HCT116 (cell line): ENCODE measurements around the gene PLCD4. TPM values are rescaled to one million over a fixed set of nuclear protein-coding genes. Genes with fewer than 3 reads are reported as not detected.

Source experiments
- ATAC-seq: fragments of 200-7000 bp; cut with Tn5 transposase; 2 replicates; pipeline ENCODE4 v1.9.1; 2020; ENCODE audit warnings: mild to moderate bottlenecking, moderate library complexity
- BruUV-seq: library from RNA; stranded (reverse); fragments of 400-500 nt; replicated peaks from 2 replicates; lab custom pipeline; 2021; lab: Mats Ljungman, UMichigan
- CTCF ChIA-PET: fragments of 300-600 bp; sonication (Branson Sonifier 250); formaldehyde crosslinking; loops from one replicate; lab custom pipeline; 2021; ENCODE audit warnings: antibody characterized with exemption; lab: Charles Lee
- POLR2A ChIA-PET: fragments of 300-600, 350-600 bp; sonication (Branson Sonifier 250); formaldehyde crosslinking; loops from one replicate; lab custom pipeline; 2021; ENCODE audit warnings: antibody characterized with exemption; lab: Charles Lee
- RAD21 ChIA-PET, 2 experiments: fragments of 300-600 bp; sonication (Branson Sonifier 250); formaldehyde crosslinking; loops; one replicate each; lab custom pipeline; 2023; ENCODE audit warnings: low total read pairs in 2 of 2; ENCODE audit not compliant: uncharacterized antibody in 2 of 2, unreplicated experiment in 2 of 2, low non-redundant PET in 1 of 2; lab: Charles Lee
- DNase-seq: peaks from one replicate; pipeline ENCODE4 v3.0.0-alpha.2; 2010; ENCODE audit warnings: low read depth, low spot score
- H2AFZ ChIP-seq: fragments of 200-600 bp; shearing (Covaris generic), sonication (generic); 2 replicates; pipeline ENCODE4 v1.6.1; 2017; ENCODE audit warnings: low read depth, mixed run types, mixed read lengths, antibody characterized with exemption, low read length; ENCODE audit not compliant: poor library complexity, severe bottlenecking
- H3K27ac ChIP-seq: 2 replicates; pipeline ENCODE4 v1.5.1; 2012; ENCODE audit warnings: low read depth, low read length
- H3K27me3 ChIP-seq: fragments of 200-600 bp; sonication (generic); 2 replicates; pipeline ENCODE4 v1.6.1; 2016; ENCODE audit warnings: mixed run types, low read length, mixed read lengths; ENCODE audit not compliant: insufficient read depth
- H3K36me3 ChIP-seq, 2 experiments: fragments of 200-500 bp in 1 of 2; fragments of 200-600 bp in 1 of 2; sonication (Bioruptor generic) in 1 of 2; sonication (generic) in 1 of 2; 2 replicates each; pipeline versions ENCODE4 v1.5.1 to v1.6.1; 2014 to 2016; ENCODE audit warnings: low read length in 2 of 2, inconsistent platforms in 1 of 2, mixed read lengths in 1 of 2, mixed run types in 1 of 2; ENCODE audit not compliant: insufficient read depth in 2 of 2, control insufficient read depth in 1 of 2
- H3K4me1 ChIP-seq, 2 experiments: fragments of 200-600 bp in 1 of 2; sonication (generic) in 1 of 2; 2 replicates each; pipeline versions ENCODE4 v1.5.1 to v1.6.1; 2012 to 2017; ENCODE audit warnings: low read length in 2 of 2, inconsistent platforms in 1 of 2, mild to moderate bottlenecking in 1 of 2, mixed read lengths in 1 of 2, mixed run types in 1 of 2, moderate library complexity in 1 of 2; ENCODE audit not compliant: insufficient read depth in 2 of 2, control insufficient read depth in 1 of 2
- H3K4me2 ChIP-seq: fragments of 200-600 bp; sonication (generic); 2 replicates; pipeline ENCODE4 v1.6.1; 2017; ENCODE audit warnings: mixed run types, low read length, mixed read lengths
- H3K4me3 ChIP-seq, 2 experiments: fragments of 200-600 bp in 1 of 2; sonication (generic) in 1 of 2; replicated peaks in 1 of 2; 2 replicates each; pipeline ENCODE4 v1.5.1; 2011 to 2016; ENCODE audit warnings: low read length in 2 of 2, control low read depth in 1 of 2, low read depth in 1 of 2, mild to moderate bottlenecking in 1 of 2, mixed read lengths in 1 of 2, mixed run types in 1 of 2
- H3K79me2 ChIP-seq: fragments of 200-600 bp; sonication (generic); 2 replicates; pipeline ENCODE4 v1.6.1; 2017; ENCODE audit warnings: mild to moderate bottlenecking, mixed run types, low read length, moderate library complexity, mixed read lengths; ENCODE audit not compliant: insufficient read depth
- H3K9ac ChIP-seq: fragments of 200-600 bp; sonication (generic); 2 replicates; pipeline ENCODE4 v1.6.1; 2016; ENCODE audit warnings: low read length, mixed read lengths
- H3K9me2 ChIP-seq: fragments of 200-600 bp; sonication (generic), shearing (Covaris generic); 2 replicates; pipeline ENCODE4 v1.6.1; 2017; ENCODE audit warnings: mixed run types, mild to moderate bottlenecking, moderate library complexity; ENCODE audit not compliant: insufficient read depth
- H3K9me3 ChIP-seq, 2 experiments: fragments of 200-500 bp in 1 of 2; fragments of 200-600 bp in 1 of 2; sonication (Bioruptor generic) in 1 of 2; sonication (generic) in 1 of 2; 2 replicates each; pipeline ENCODE4 v1.6.1; 2014 to 2017; ENCODE audit warnings: low read length in 2 of 2, mixed read lengths in 2 of 2, inconsistent platforms in 1 of 2, low read depth in 1 of 2, mild to moderate bottlenecking in 1 of 2, mixed run types in 1 of 2, moderate library complexity in 1 of 2; ENCODE audit not compliant: control insufficient read depth in 1 of 2, insufficient read depth in 1 of 2
- H4K20me1 ChIP-seq: fragments of 200-600 bp; sonication (generic), shearing (Covaris generic); 2 replicates; pipeline ENCODE4 v1.6.1; 2017; ENCODE audit warnings: mixed run types, mild to moderate bottlenecking, moderate library complexity; ENCODE audit not compliant: insufficient read depth
- JUND ChIP-seq: IDR thresholded peaks from 2 replicates; pipeline ENCODE4 v1.6.1; 2012
- SP1 ChIP-seq: IDR thresholded peaks from 2 replicates; pipeline ENCODE4 v1.6.1; 2012; ENCODE audit warnings: low read depth
- TCF7L2 ChIP-seq: IDR thresholded peaks from 2 replicates; pipeline ENCODE4 v1.7.0; 2011; ENCODE audit warnings: borderline replicate concordance, inconsistent platforms; ENCODE audit not compliant: insufficient read depth, insufficient read length; ENCODE audit errors: extremely low read depth
- ZBTB33 ChIP-seq: IDR thresholded peaks from 2 replicates; pipeline ENCODE4 v1.6.1; 2011; ENCODE audit warnings: mild to moderate bottlenecking, low read length, moderate library complexity; ENCODE audit not compliant: insufficient replicate concordance; ENCODE audit errors: extremely low read depth
- ZNF274 ChIP-seq: fragments of 200-500 bp; sonication (Bioruptor generic); IDR thresholded peaks from 2 replicates; pipeline ENCODE4 v1.6.1; 2014; ENCODE audit warnings: mild to moderate bottlenecking, low read depth, low read length, inconsistent platforms
- intact Hi-C: fragments of 100-400 bp; cut with micrococcal nuclease; formaldehyde crosslinking; loops from 2 replicates; pipeline ENCODE4 v1.10.0; 2022
- total RNA-seq: library from RNA; stranded (reverse); gene quantifications from one replicate; pipeline ENCODE4 v1.2.1, GENCODE V29; 2021; ENCODE audit not compliant: unreplicated experiment
- TF ChIP-seq, protein P1 (sequence below), 3 experiments: fragments of 200-600 bp in 1 of 3; sonication (generic) in 1 of 3; IDR thresholded peaks in 2 of 3; conservative IDR thresholded peaks in 1 of 3; 2 replicates each; pipeline ENCODE4 v1.5.1; 2012 to 2017; ENCODE audit warnings: low read depth in 2 of 3, low read length in 2 of 3, antibody characterized with exemption in 1 of 3, borderline replicate concordance in 1 of 3, control low read depth in 1 of 3, mild to moderate bottlenecking in 1 of 3, mixed read lengths in 1 of 3, mixed run types in 1 of 3, moderate library complexity in 1 of 3; ENCODE audit not compliant: insufficient read depth in 1 of 3

The PLCD4 gene
- total RNA-seq, 1 experiment from 2014 or later = 0.64 TPM

DNA sequence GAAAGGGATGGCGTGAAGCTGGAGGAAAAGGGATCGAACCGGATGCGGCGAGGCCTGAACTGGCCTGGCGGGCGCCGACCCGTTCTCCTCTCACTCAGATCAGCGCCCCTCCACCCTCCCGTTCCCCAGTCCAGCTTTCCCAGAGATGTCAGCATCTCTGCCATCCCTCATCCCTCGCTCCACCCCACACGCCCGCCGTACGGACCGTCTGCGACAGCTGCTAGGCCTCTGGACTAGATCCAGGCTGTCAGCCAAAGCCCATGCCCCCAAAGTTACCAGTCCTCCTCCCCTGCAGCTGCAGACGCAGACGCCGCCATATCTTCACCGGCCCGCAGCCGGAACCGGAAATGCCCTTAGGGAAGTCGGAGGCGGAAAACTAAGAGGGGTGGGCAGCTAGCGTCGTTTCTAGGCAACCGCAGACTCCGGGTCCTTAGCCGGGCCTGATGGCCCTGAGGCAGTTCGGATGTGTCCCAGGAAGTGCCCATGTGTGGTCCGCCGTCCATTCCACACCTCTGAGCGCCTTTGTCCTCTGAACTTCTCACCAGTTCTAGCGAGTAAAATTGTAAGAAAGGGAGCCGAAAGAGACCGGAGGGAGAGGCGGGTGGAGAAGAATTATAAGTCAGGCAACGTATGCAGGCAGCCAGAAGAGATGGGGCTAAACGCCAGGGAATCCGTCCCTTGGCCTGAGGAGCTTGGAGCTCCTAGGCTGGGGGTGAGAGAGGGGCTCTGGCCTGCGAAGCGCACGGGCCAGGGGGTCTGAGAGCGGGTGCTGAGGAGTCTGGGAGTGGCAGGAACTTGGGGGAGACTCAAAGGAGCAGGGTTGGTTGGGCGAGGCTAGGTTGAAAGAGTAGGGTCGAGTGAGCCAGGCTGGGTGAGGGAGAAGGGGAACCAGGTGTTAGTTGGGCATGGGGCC, 64.2 kb downstream of the PLCD4 start, which contains the start of the genes RNF25 and STK36 (continued):
- TF ChIP-seq, protein P1, sequence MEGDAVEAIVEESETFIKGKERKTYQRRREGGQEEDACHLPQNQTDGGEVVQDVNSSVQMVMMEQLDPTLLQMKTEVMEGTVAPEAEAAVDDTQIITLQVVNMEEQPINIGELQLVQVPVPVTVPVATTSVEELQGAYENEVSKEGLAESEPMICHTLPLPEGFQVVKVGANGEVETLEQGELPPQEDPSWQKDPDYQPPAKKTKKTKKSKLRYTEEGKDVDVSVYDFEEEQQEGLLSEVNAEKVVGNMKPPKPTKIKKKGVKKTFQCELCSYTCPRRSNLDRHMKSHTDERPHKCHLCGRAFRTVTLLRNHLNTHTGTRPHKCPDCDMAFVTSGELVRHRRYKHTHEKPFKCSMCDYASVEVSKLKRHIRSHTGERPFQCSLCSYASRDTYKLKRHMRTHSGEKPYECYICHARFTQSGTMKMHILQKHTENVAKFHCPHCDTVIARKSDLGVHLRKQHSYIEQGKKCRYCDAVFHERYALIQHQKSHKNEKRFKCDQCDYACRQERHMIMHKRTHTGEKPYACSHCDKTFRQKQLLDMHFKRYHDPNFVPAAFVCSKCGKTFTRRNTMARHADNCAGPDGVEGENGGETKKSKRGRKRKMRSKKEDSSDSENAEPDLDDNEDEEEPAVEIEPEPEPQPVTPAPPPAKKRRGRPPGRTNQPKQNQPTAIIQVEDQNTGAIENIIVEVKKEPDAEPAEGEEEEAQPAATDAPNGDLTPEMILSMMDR (IDR thresholded peaks at IDR 0.05 in 2 of 3, conservative IDR thresholded peaks at IDR 0.05 in 1 of 3; ENCODE audit: borderline replicate concordance in 1 of 3, insufficient read depth in 1 of 3, low read depth in 2 of 3, low read length in 2 of 3) = no peak
- TF ChIP-seq JUND (no peak), SP1 (peak; percentile 33), ZNF274 (no peak), TCF7L2 (no peak)

- Histone ChIP-seq H3K9me3 (no peaks in the 10 kb centered on the region), H2AFZ (no peak overlapping the region), H3K9ac (no peak overlapping the region), H3K79me2 (no peaks in the 10 kb centered on the region), H3K4me3 (no peak overlapping the region), H3K27ac (no peak overlapping the region), H3K4me2 (no peak overlapping the region), H4K20me1 (no peaks in the 10 kb centered on the region), H3K9me2 (no peaks in the 10 kb centered on the region), H3K27me3 (no peaks in the 10 kb centered on the region), H3K4me1 (peaks cover 0 to 4% of the 10 kb centered on the region in 2 experiments; a peak in 1 of 4 replicates), H3K36me3 (peaks cover 0 to 9% of the 10 kb centered on the region in 2 experiments; a peak in 2 of 4 replicates)
- BruUV-seq = no TSS peak
- no peak for TF ChIP-seq ZBTB33
- intact Hi-C loops = no loop called here
- no peak for ATAC-seq
- ChIA-PET CTCF (interaction anchor here (2.2 kb wide), 1 partner anchor 8 kb away, joined by 6 read pairs; no protein-coding TSS in a partner anchor), POLR2A (no interaction called here), RAD21 (no interaction called here)
- no peak for DNase-seq
Measured at GRCh38 chr2:218679119-218679518, 71.4 kb downstream of the PLCD4 start.
